Ovary (tissue), 9 donors: Measurements from ENCODE around the gene ASB2. TPM values are rescaled to one million over a fixed set of nuclear protein-coding genes. Genes with fewer than 3 reads are reported as not detected.

Source experiments
- DNase-seq, 5 donors: peaks; one replicate each; pipeline ENCODE4 v3.0.0-alpha.2; 2019 to 2020
- H3K27ac ChIP-seq, 2 donors: fragments of 200-600 bp; one replicate each; pipeline versions ENCODE4 v1.5.1 to v1.8.0; 2019 to 2022
- H3K27me3 ChIP-seq: fragments of 200-600 bp; one replicate; pipeline ENCODE4 v1.8.0; 2022
- H3K36me3 ChIP-seq: fragments of 200-600 bp; sonication (generic); one replicate; pipeline ENCODE4 v1.5.1; 2019
- H3K4me1 ChIP-seq: one replicate; pipeline ENCODE4 v1.8.1; 2013; ENCODE audit warnings: mild to moderate bottlenecking, moderate library complexity; ENCODE audit not compliant: insufficient read depth
- H3K4me3 ChIP-seq: fragments of 200-600 bp; sonication (generic); one replicate; pipeline ENCODE4 v1.5.1; 2017
- H3K9me3 ChIP-seq, 2 donors: fragments of 200-600 bp in 1 of 2; sonication (generic) in 1 of 2; one replicate each; pipeline versions ENCODE4 v1.5.1 to v1.8.1; 2013 to 2019; ENCODE audit warnings: mild to moderate bottlenecking in 1 of 2, moderate library complexity in 1 of 2
- CTCF ChIP-seq, 3 donors: fragments of 450-650 bp in 2 of 3; fragments of 200-600 bp in 1 of 3; IDR thresholded peaks; one replicate each; pipeline versions ENCODE4 v1.5.1 to v1.8.0; 2016 to 2022; ENCODE audit warnings: antibody characterized with exemption in 3 of 3, mild to moderate bottlenecking in 1 of 3
- EP300 ChIP-seq: sonication (generic); formaldehyde crosslinking; IDR thresholded peaks from one replicate; pipeline ENCODE4 v1.6.1; 2017; ENCODE audit warnings: antibody characterized with exemption
- POLR2A ChIP-seq: fragments of 450-650 bp; IDR thresholded peaks from one replicate; pipeline ENCODE4 v1.6.1; 2017; ENCODE audit warnings: antibody characterized with exemption, mild to moderate bottlenecking, moderate library complexity
- WGBS, 3 donors: extraction: QIAGEN DNeasy Blood & Tissue Kit in 1 of 3; methylation state at CpG; one replicate each; pipeline versions ENCODE4 v1.1.5 to v1.1.7; 2013 to 2017; 5-methylcytosine and 5-hydroxymethylcytosine counted together
- intact Hi-C, 4 donors: fragments of 100-400 bp; cut with DNase I; formaldehyde crosslinking; loops; one replicate each; pipeline versions ENCODE4 v1.11.0 to v1.15.1; 2022 to 2023
- polyA plus RNA-seq, 2 donors: library from polyadenylated mRNA; stranded (reverse); fragments of 200-250 nt in 1 of 2; fragments of 350-450 nt in 1 of 2; fragmentation: Illumina TruSeq in 1 of 2; extraction: RNeasy Lipid Tissue Mini Kit (QIAGEN cat#74804) in 1 of 2; gene quantifications; one replicate each; pipeline ENCODE4 v1.2.3, GENCODE V29; 2013 to 2014
- total RNA-seq, 7 donors: library from RNA; depleted of rRNA in 2 of 7; stranded (reverse); fragments of >200 nt in 2 of 7; fragmentation: NEBNext Ultra II Directional in 3 of 7; extraction: Animal tissue kit (Norgen Biotek cat#: 25700) in 3 of 7; gene quantifications; one replicate each; pipeline versions ENCODE4 v1.1.0 to v1.2.4, GENCODE V29; 2016 to 2023
- donor health status: DM: no; HTN: no; CAD: no; lungs with moderate emphysema.
- donor health status: DM: no; HTN: no; CAD: no.
- donor health status: Bipolar disorder and iron deficiency.
- donor health status: DM: yes; HTN: yes; CAD: no.
- donor health status: DM: no; HTN: no; CAD: no.
- donor health status: DM: yes; HTN: yes; CAD: no.

The ASB2 gene
- total and polyA plus RNA-seq, 9 donors, result 1.3 to 25.6 (median 3.0) TPM

GRCh38 chr14:93914278-93914677, 62.1 kb downstream of the ASB2 start:
- 81 to 87% (median 82%) methylated on average over 4 of the region's 4 CpGs for WGBS, 3 donors
- Histone ChIP-seq H3K27me3 (no peaks in the 10 kb centered on the region), H3K36me3 (no peaks in the 10 kb centered on the region), H3K4me3 (no peak overlapping the region), H3K4me1 (no peaks in the 10 kb centered on the region), H3K9me3 (no peaks in the 10 kb centered on the region), H3K27ac (no peak overlapping the region)
- DNase-seq, result no peak
- TF ChIP-seq POLR2A, result no peak
- no peak for TF ChIP-seq EP300
- no peak for TF ChIP-seq CTCF (IDR thresholded peaks at IDR 0.05)
- intact Hi-C loops, result no loop called here

- no peaks in the 10 kb centered on the region for H3K36me3 ChIP-seq
- TF ChIP-seq CTCF (IDR thresholded peaks at IDR 0.05) (no peak), EP300 (no peak), POLR2A (no peak)
- H3K27me3 ChIP-seq, result no peaks in the 10 kb centered on the region
- DNase-seq, result no peak
- no peak overlapping the region for H3K27ac ChIP-seq
- intact Hi-C loops, result no loop called here
- H3K4me3 ChIP-seq, result no peak overlapping the region
- no peaks in the 10 kb centered on the region for H3K4me1 ChIP-seq
- WGBS, 3 donors, result 62 to 78% (median 69%) methylated on average over 4 of the region's 4 CpGs
- no peaks in the 10 kb centered on the region for H3K9me3 ChIP-seq
Measured at GRCh38 chr14:93912782-93913181, 63.6 kb downstream of the ASB2 start.

GRCh38 chr14:93911975-93912615, 64.3 kb downstream of the ASB2 start:
- TF ChIP-seq CTCF (IDR thresholded peaks at IDR 0.05) (no peak), POLR2A (no peak), EP300 (no peak)
- H3K4me1 ChIP-seq, result no peaks in the 10 kb centered on the region
- no peak for DNase-seq
- H3K27me3 ChIP-seq, result no peaks in the 10 kb centered on the region
- H3K4me3 ChIP-seq, result no peak overlapping the region
- no peaks in the 10 kb centered on the region for H3K9me3 ChIP-seq
- intact Hi-C loops, result no loop called here
- 68 to 82% (median 74%) methylated on average over 5 of the region's 5 CpGs for WGBS, 3 donors
- no peak overlapping the region for H3K27ac ChIP-seq
- H3K36me3 ChIP-seq, result no peaks in the 10 kb centered on the region

- no peaks in the 10 kb centered on the region for H3K9me3 ChIP-seq
- TF ChIP-seq POLR2A, result no peak
- TF ChIP-seq EP300, result no peak
- TF ChIP-seq CTCF (IDR thresholded peaks at IDR 0.05), result no peak
- H3K27me3 ChIP-seq, result no peaks in the 10 kb centered on the region
- no peak overlapping the region for H3K4me3 ChIP-seq
- no peak overlapping the region for H3K27ac ChIP-seq
- H3K36me3 ChIP-seq, result no peaks in the 10 kb centered on the region
- no peaks in the 10 kb centered on the region for H3K4me1 ChIP-seq
- intact Hi-C loops, result no loop called here
- WGBS, 3 donors, result 75 to 86% (median 78%) methylated on average over 5 of the region's 5 CpGs
- DNase-seq, result no peak
Measured at GRCh38 chr14:93909429-93910128, 66.8 kb downstream of the ASB2 start.
